HG02840 (cell line): ENCODE measurements around the gene CEP170.
A peak's percentile ranks its signal among the peaks of the same experiment; 100 is the strongest.
"Not testable (repeated sequence)": the region's sequence is repeated elsewhere in the genome, so short reads cannot be mapped to it uniquely, and the experiment has no call there.

Experiments used
- ATAC-seq: cut with Tn5 transposase; IDR thresholded peaks from one replicate; pipeline ENCODE4 v1.9.1; 2021; ENCODE audit warnings: mild to moderate bottlenecking, moderate library complexity, moderate number of reproducible peaks; ENCODE audit not compliant: unreplicated experiment, low FRiP score

Gene CEP170

GRCh38 chr1:243183661-243184060 is 71.4 kb downstream of the CEP170 start:
- not testable (repeated sequence) for ATAC-seq

GRCh38 chr1:243183176-243183575 is 71.9 kb downstream of the CEP170 start:
- ATAC-seq, result not testable (repeated sequence)

GRCh38 chr1:243179720-243180119 is 75.4 kb downstream of the CEP170 start:
- no peak for ATAC-seq

GRCh38 chr1:243177792-243178191 is 77.3 kb downstream of the CEP170 start:
- not testable (repeated sequence) for ATAC-seq

GRCh38 chr1:243173758-243174369 is 81.2 kb downstream of the CEP170 start:
- not testable (repeated sequence) for ATAC-seq

DNA sequence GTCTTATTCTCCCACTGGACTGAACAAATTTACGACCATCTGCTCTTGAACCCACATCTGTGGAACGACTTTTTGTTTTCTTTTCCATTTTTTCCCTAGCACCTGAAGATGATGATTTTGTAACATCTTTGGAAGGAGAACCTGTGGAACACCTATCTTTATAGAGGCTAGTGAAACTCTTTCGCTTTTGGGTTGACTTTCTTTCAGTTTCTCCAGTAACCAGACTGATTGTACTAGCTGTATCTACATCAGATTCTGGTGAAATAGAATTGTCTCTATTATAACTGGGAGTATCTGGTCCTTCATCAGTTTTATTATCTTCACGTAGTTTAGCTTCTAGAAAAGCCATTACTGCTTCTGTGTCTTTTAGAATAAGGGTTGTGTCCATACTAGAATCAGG is 90.2 kb downstream of the CEP170 start:
- not testable (repeated sequence) for ATAC-seq

- not testable (repeated sequence) for ATAC-seq
Measured at GRCh38 chr1:243150906-243151305, 104.2 kb downstream of the CEP170 start.

GRCh38 chr1:243149120-243149519 is 106.0 kb downstream of the CEP170 start:
- ATAC-seq, result not testable (repeated sequence)

GRCh38 chr1:243147351-243147750 is 107.7 kb downstream of the CEP170 start:
- not testable (repeated sequence) for ATAC-seq

DNA sequence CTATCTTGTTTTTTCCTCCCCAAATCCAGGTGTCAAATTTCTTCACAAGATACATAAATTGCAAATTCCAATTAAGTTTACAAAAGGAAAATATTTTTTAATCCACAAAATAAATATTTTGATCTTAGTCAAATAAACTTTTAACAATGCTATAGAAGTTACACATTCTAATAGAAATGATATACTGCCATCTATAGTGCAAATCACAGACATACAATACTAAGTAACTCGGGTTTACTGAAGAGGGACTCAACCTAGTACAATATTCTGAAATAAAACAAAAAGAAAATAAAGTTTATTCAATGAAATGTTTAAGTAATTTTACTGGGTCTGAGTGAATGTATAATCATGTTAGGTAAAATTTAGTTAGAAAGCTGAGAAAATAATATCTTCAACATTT is 114.6 kb downstream of the CEP170 start:
- ATAC-seq, result not testable (repeated sequence)

GRCh38 chr1:243122876-243123409 is 132.1 kb downstream of the CEP170 start:
- not testable (repeated sequence) for ATAC-seq

DNA sequence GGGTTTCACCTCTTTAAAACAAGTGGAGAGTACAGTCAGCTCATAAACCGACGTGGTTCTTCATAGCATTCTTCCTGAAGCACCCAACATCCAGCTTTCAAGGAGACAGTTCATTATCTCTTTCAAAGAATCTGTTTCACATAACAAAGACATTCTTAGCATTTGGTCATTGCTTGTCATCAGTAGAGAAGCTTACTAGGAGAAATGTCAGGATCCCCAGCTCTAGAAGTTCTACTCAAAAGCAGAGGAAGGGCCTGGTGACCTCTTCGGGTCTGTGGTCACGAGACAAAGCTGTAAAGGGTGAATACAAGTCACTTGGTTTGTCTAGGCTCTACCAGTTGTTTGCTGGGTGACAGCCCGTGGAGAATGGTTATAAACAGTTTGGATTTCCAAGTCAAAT is 133.1 kb downstream of the CEP170 start:
- ATAC-seq, result not testable (repeated sequence)

DNA sequence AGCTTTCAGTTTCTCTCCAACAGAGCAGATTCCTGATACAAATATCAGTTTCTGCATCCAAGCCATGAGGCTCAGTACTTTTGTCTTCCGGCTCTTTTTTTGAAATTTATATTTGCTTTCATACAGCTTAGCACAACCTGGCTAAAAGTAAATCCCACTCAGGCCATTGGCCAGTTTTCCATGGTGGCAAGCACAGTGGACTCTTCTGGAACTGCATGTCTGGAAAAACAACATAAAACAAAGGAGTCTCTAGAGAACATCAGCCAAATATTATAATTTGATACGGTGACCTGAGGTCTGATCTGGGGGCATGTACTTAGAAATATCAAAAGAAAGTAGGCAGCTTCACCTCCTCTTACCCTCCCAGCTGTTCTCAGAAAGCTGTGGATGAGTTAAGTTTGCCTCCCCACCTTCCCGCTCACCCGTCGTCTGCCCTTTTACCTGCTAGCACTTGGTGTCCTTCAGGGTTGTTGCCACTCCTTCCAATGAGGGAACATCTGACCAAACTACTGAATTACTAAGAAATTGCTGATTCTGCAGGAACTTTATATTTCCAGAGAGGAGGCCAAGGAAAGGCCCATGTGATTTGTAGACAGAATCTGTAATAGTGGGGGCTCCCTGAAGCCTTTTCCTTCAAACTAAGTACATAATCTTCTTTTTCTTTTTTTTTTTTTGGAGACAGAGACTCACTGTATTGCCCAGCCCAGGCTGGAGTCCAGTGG is 136.3 kb downstream of the CEP170 start:
- not testable (repeated sequence) for ATAC-seq

- not testable (repeated sequence) for ATAC-seq
Measured at GRCh38 chr1:243116187-243116586, 138.9 kb downstream of the CEP170 start.

- not testable (repeated sequence) for ATAC-seq
Measured at GRCh38 chr1:243114769-243115168, 140.3 kb downstream of the CEP170 start.

- peak; percentile 96 for ATAC-seq
Measured at GRCh38 chr1:243114059-243114713, 140.9 kb downstream of the CEP170 start.

- not testable (repeated sequence) for ATAC-seq
Measured at GRCh38 chr1:243107171-243107570, 147.9 kb downstream of the CEP170 start.

- not testable (repeated sequence) for ATAC-seq
Measured at GRCh38 chr1:243105652-243106332, 149.3 kb downstream of the CEP170 start.

- not testable (repeated sequence) for ATAC-seq
Measured at GRCh38 chr1:243105104-243105503, 150.0 kb downstream of the CEP170 start.

DNA sequence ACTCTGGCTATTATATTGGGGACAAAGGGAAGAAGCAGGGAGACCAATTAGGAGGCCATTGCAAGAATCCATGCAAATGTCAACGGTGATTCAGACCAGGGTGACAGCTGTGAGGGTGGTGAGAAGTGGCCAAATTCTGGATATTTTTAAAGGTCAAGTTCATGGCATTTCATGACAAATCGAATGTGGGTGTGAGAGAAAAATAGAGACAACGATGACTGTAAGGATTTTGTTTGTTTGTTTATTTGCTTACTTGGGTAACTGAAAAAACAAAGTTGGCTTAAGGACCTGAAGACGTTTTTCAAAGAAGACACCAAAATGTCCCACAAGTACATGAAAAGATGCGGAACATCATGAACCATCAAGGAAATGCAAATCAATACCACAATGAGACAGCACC is 150.6 kb downstream of the CEP170 start:
- not testable (repeated sequence) for ATAC-seq
